ENCODE data around the gene DCAF15.

The DCAF15 gene

DNA sequence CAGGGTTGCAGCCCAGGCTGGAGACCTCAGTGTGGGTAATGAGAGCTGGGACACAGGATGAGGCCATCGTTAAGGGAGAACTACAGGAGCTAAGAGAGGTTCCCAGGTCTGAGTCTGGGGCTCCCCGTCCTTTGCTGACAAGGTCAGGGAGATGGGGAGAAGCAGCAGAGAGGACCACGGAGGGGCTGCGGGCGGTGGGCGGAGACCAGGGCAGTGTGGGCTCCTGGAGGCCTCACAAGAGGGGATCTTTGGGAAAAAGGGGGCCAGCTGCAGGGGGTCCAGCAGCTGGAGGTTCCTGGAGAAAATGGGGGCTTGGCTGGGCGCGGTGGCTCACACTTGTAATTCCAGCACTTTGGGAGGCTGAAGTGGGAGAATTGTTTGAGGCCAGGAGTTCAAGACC, 37.8 kb downstream of the DCAF15 start:
- in situ Hi-C loops (cut with MboI; ENCODE audit: low sequenced_read_pairs, unreplicated experiment): no loop called here
- no peak for DNase-seq (ENCODE audit: low spot score)
- TF ChIP-seq, protein P1, sequence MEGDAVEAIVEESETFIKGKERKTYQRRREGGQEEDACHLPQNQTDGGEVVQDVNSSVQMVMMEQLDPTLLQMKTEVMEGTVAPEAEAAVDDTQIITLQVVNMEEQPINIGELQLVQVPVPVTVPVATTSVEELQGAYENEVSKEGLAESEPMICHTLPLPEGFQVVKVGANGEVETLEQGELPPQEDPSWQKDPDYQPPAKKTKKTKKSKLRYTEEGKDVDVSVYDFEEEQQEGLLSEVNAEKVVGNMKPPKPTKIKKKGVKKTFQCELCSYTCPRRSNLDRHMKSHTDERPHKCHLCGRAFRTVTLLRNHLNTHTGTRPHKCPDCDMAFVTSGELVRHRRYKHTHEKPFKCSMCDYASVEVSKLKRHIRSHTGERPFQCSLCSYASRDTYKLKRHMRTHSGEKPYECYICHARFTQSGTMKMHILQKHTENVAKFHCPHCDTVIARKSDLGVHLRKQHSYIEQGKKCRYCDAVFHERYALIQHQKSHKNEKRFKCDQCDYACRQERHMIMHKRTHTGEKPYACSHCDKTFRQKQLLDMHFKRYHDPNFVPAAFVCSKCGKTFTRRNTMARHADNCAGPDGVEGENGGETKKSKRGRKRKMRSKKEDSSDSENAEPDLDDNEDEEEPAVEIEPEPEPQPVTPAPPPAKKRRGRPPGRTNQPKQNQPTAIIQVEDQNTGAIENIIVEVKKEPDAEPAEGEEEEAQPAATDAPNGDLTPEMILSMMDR (IDR thresholded peaks at IDR 0.05; ENCODE audit: borderline replicate concordance, control extremely low read depth, extremely low read depth, insufficient read depth, missing control alignments): no peak

DNA sequence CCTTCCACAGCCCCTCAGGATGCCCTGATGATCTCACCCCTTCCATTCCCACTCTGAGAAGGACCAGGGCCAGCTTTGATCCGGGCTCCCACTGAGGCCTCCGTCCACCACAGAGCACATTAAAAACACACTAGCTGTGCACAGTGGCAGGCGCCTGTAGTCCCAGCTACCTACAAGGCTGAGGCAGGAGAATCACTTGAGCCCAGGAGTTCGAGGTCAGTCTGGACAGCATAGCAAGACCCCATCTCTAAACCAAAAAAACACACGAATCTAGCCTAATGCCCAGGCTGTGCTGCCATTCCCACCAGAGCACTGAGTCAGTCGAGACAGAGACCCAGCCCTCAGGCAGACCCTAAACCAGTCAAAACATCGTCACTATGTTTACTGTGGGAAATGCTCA, 39.7 kb downstream of the DCAF15 start:
- TF ChIP-seq, protein P1 (IDR thresholded peaks at IDR 0.05; ENCODE audit: borderline replicate concordance, control extremely low read depth, extremely low read depth, insufficient read depth, missing control alignments): no peak
- no peak for DNase-seq (ENCODE audit: low spot score)
- in situ Hi-C loops (cut with MboI; ENCODE audit: low sequenced_read_pairs, unreplicated experiment): no loop called here

DNA sequence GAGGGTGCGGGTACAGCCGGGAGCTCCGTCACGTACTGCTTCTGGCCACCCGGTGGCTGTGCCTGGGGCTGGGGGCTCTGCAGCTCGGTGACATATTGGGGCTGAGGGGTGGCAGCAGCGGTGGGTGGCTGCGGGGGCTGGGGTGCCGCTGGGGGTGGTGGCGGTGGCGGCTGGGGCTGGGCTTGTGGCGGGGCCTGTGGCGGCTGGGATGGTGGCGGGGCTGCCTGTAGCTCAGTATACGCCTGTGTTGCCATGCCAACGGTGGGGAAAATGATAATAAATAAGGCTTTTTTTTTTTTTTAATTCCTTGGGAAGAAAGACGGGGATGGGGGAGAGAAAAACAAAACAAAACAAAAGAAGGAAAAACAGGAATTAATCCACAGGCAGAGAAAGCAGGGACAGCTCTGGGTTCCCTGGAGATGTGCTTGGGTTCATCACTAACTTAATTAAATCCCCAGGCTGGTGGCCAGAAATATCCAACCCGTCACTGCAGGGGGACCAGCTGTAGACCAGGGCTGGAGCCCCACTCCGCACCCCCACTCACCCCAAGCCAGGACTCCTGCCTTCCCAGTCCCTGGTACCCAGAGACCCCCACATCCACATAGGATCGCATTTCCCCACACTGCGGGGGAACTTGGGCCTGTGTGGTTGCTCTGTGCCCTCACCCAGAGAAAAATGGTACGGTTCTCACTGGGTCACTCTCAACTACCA, 41.4 kb downstream of the DCAF15 start:
- DNase-seq (ENCODE audit: low spot score): no peak
- TF ChIP-seq, protein P1 (IDR thresholded peaks at IDR 0.05; ENCODE audit: borderline replicate concordance, control extremely low read depth, extremely low read depth, insufficient read depth, missing control alignments): no peak
- in situ Hi-C loops (cut with MboI; ENCODE audit: low sequenced_read_pairs, unreplicated experiment): no loop called here

DNA sequence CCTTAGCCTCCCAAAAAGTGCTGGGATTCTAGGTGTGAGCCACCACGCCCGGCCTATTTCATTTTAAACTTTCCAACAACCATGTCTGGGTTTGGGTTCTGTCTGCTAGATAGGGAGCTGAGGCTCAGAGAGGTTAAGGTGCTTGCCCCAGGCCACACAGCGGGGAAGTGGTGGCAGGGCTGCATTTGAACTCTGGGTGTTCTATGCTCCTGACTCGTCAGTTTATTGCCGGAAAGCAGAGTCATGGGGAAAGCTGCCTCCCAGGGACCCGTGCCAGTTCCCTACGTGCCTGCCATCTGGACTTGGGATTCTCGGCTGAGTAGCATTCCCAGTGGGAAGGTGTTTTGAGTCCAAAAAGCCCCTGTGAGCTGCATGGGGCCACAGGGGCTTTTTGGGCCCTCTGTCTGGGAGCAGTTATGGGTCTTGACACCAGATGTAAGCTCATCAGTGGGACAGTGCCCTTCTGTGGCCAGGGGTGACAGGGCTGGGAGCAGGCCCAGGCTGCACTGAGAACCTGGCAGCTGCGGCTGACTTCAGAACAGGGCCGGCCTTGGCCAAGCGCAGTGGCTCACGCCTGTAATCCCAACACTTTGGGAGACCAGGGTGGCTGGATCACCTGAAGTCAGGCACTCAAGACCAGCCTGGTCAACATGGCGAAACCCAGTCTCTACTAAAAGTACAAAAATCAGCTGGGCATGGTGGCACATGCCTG, 42.9 kb downstream of the DCAF15 start:
- TF ChIP-seq, protein P1 (IDR thresholded peaks at IDR 0.05; ENCODE audit: borderline replicate concordance, control extremely low read depth, extremely low read depth, insufficient read depth, missing control alignments): no peak
- in situ Hi-C loops (cut with MboI; ENCODE audit: low sequenced_read_pairs, unreplicated experiment): no loop called here
- no peak for DNase-seq (ENCODE audit: low spot score)

DNA sequence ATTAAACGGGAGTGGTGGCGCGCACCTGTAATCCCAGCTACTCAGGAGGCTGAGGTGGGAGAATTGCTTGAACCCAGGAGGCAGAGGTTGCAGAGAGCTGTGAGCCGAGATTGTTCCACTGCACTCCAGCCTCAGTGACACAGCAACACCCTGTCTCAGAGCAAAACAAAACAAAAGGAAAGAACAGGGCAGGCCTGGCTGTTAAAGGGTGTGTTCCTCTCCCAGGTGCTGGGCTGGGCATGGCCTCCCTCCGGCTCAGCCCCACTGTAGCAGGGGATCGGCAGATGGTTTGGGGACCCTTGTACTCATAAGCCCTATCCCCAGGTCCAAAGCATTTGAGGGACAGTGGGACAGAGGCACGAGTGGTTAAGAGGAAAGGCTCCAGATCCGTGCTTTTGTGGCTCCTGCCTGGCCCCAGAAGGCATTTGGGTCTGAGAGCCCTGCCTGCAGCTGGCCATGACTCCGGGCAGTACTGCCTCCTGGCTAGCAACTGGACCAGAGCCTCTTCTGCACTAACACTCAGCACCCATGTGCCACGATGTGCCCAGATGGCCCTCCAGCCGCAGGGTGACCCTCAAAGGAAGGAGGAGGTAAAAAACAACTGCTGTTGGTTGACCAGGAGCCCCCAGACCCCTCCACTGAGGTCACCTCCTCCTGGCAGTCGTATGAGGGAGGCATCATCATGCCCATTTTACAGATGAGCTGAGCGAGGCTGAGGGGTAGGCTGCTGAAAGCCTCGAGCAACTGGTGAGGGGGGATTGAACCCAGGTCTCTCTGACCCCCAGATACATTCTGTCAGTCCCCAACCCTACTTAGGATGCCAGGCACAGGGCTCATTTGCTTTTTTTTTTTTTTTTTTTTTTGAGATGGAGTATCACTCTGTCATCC, 43.8 kb downstream of the DCAF15 start:
- DNase-seq (ENCODE audit: low spot score): peak; percentile 20
- in situ Hi-C loops (cut with MboI; ENCODE audit: low sequenced_read_pairs, unreplicated experiment): no loop called here
- TF ChIP-seq, protein P1 (IDR thresholded peaks at IDR 0.05; ENCODE audit: borderline replicate concordance, control extremely low read depth, extremely low read depth, insufficient read depth, missing control alignments): no peak

DNA sequence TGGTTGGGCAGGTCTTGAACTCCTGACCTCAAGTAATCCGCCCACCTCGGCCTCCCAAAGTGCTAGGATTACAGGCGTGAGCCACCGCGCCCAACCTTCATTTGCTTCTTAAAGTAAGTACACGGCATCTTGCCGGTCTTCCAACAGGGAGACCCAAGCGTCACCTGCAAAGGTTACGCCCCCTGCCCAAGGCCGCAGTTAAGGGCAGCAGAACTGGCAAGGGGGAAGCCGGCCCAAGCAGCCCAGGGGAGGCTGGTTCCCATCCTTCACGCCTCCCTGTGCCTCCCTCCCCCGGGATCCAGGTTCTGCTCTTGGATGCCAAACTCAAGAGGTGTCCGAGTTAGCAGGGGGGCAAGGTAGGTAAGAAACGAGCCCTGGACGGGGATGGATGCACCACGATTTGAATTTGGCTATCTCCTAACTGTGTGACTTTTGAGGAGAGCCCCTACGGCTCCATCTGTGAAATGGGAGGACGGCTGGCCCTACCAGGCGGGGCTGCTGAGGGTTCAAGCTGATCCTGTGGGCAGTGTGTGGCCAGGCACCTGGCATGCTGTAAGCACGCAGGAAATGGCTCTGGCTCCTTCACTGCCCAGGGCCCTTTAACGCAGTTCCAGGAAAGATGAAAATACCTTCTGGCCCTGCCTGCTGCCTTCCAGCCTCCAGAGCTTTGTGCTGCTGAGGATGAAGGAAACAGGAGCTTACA, 44.8 kb downstream of the DCAF15 start:
- in situ Hi-C loops (cut with MboI; ENCODE audit: low sequenced_read_pairs, unreplicated experiment): no loop called here
- DNase-seq (ENCODE audit: low spot score): peak; percentile 9
- TF ChIP-seq, protein P1 (IDR thresholded peaks at IDR 0.05; ENCODE audit: borderline replicate concordance, control extremely low read depth, extremely low read depth, insufficient read depth, missing control alignments): no peak
